DMS114 treated with DMSO at 0.1 percent for 48 hours (cell line): ENCODE results near the gene PANK3.
"Not testable (repeated sequence)": the region's sequence is repeated elsewhere in the genome, so short reads cannot be mapped to it uniquely, and the experiment has no call there.

ENCODE experiments used
- DNase-seq: peaks from one replicate; lab custom pipeline; 2025; ENCODE audit not compliant: unreplicated experiment; lab: John Stamatoyannopoulos, UW

PANK3 gene

DNA sequence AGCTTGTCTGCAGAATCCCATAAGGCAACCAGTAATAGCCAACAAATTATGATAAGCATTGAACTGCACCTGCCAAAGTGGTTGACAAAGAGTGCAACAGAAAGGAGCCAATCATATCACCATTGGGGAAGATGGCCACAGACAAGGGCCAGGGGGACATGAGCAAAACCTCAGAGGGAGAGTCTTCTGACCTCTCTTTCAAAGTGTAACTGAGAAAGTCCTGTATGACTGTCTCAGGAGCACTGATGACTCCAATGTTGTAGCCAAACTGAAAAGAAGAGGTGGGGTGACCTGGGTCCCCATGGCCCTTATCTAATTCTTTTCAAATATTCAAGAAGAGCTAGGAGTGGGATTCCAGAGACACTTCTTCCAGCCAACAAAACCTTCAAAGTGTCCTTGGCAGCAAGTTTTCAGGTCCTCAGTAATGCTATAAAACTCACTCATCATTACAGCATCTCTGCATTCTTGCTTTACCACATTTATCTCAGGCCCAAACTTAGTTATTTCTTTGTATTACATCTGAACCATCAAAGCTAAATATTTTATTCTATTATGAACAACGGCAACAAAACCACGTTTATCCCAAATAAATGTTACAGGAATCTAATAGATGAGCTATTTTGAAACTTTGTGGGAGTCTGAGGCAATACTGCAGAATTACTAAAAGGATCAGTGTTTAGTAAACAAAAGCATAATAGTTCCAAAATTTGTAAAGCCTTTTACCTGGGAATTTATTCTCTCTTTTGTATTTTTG, 25.6 kb downstream of the PANK3 start:
- DNase-seq: no peak

- no peak for DNase-seq
Measured at GRCh38 chr5:168552146-168552545, 27.0 kb downstream of the PANK3 start.

GRCh38 chr5:168550656-168551055, 28.5 kb downstream of the PANK3 start:
- DNase-seq: no peak

DNA sequence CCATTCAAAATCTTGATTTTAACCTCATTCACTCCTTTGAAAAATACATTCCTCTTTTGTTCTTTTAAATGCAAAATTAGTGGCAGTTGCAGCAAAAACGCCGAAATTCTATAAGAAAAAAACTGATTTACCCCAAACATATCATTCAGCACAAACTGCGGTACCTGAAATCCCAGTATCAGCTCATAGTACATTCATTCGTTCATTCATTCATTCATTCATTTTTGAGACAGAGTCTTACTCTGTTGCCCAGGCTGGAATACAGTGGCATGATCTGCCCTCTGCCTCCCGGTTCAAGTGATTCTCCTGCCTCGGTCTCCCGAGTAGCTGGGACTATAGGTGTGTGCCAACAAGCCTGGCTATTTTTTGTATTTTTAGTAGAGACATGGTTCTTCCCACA, 29.6 kb downstream of the PANK3 start:
- DNase-seq: no peak

DNA sequence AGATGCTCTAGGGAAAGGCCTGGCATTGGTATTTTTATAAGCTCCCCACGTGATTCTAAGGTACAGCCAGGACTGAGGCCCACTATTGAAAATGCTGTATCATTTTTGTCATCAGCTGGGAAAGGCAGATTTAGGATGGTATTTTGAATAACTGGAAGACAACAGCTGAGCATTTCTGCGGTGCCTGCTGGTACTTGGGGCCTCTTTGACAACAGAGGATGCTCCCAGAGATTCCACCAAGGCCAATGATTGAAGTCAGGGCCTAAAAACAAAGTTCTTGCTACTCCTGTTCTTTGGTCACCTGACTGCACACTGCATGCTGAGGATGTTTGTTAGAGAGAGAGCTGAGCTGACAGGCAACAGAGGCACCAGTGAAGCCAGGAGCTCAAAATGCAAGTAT, 42.0 kb downstream of the PANK3 start:
- DNase-seq: no peak

GRCh38 chr5:168534351-168534750, 44.8 kb downstream of the PANK3 start:
- DNase-seq: not testable (repeated sequence)

- no peak for DNase-seq
Measured at GRCh38 chr5:168531987-168532864, 46.9 kb downstream of the PANK3 start.

GRCh38 chr5:168531191-168531590, 48.0 kb downstream of the PANK3 start:
- DNase-seq: no peak

- DNase-seq: no peak
Measured at GRCh38 chr5:168530621-168531150, 48.5 kb downstream of the PANK3 start.

DNA sequence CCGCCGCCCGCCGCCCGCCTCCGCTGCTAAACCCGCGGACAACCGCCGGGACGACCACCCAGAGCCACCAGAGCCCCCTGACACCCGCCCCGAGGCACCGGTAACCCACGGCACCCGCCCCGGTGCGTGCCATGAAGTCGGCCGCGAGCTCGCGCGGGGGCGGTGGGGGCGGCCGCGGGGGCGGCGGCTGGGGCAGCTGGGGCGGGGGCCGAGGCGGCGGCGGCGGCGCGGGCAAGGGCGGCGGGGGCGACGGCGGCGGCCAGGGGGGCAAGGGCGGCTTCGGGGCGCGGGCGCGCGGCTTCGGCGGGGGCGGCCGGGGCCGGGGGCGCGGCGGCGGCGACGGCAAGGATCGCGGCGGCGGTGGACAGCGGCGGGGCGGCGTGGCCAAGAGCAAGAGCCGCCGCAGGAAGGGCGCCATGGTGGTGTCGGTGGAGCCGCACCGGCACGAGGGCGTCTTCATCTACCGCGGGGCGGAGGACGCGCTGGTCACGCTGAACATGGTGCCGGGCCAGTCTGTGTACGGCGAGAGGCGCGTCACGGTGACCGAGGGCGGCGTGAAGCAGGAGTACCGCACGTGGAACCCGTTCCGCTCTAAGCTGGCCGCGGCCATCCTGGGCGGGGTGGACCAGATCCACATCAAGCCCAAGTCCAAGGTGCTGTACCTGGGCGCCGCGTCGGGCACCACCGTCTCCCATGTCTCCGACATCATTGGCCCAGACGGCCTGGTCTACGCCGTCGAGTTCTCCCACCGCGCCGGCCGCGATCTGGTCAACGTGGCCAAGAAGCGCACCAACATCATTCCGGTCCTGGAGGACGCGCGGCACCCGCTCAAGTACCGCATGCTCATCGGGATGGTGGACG, 49.6 kb downstream of the PANK3 start:
- no peak for DNase-seq

GRCh38 chr5:168528521-168529373, 50.4 kb downstream of the PANK3 start, which contains the start of gene FBLL1:
Gene FBLL1, plus strand, starts transcription at chr5:168529305. Its CDS starts 200 bp downstream, at chr5:168529505.
- peak; percentile 17 for DNase-seq

GRCh38 chr5:168527756-168528295, 51.3 kb downstream of the PANK3 start:
- DNase-seq: no peak

DNA sequence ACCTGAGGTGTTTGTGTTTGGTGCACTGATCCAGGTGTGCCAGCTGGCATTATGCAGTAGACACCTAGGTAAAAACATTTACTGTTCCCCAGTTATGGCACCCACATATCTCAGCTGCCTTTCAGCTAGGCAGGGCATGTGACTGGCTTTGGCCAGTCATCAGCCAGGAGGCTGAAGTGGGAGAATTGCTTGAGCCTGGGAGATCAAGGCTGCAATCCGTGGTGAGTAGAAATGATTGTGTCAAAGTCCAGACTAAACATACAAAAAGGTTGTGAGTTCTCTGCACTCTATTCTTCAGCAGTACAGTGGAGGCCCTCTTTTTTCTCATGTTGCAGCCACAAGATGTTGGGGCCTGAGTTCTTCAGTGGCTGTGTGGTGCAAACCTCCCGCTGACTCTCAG, 53.3 kb downstream of the PANK3 start:
- DNase-seq: no peak

DNA sequence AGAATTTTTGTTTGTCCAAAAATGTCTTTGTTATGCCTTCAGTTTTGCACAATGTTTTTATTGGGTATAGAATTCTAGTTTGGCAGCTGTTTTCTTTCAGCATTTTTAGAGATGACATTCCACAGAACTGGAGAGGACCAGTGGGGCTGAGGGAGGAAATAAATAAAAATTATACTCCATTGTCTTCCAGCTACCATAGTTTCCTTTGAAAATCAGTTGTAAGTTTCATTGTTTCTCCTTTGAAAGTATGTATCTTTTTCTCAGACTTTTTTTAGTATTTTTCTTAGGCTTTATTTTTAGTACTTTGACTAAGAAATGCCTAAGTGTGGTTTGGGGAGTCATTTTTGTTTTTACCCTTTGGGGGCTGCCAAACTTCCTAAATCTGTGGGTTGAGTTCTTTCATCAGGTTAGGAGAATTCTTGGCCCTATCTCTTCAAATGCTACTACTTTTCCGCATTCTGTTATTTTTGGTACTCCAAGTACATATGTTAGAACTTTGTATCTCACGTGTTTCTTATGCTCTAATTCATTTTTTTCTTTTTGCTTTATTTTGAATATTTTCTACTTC, 65.2 kb downstream of the PANK3 start:
- DNase-seq: no peak

DNA sequence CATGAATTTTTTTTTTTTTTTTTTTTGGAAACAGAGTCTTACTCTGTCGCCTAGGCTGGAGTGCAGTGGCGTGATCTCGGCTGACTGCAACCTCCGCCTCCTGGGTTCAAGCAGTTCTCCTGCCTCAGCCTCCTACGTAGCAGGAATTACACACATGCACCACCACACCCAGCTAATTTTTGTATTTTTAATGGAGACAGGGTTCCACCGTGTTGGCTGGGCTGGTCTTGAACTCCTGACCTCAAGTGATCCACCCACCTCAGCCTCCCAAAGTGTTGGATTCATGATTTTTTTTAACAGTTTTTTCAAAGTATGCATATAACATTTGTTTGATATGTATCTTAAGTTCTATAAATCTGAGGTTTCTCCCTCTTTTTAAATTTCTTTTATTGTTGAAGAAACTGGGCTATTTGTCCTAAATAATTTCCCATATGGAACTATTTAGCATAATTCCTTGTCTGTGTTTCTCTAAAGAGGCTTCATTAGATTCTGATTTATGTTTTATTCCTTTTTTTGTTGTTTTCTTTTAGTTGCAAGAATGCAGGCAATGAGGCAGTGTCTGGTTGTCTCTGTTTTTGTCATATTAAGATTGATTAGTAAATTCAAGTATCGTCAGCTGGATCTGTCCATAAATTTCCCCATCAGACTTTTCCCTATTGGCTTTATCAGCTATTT, 76.5 kb downstream of the PANK3 start:
- no peak for DNase-seq
